Smooth muscle cell (in vitro differentiated cells): ENCODE data around the gene PI4KA. TPM values are rescaled to one million over a fixed set of nuclear protein-coding genes. Genes with fewer than 3 reads are reported as not detected.
A peak's percentile ranks its signal among the peaks of the same experiment; 100 is the strongest.
"Not testable (repeated sequence)": the region's sequence is repeated elsewhere in the genome, so short reads cannot be mapped to it uniquely, and the experiment has no call there.

Source experiments
- DNase-seq: peaks from one replicate; lab custom pipeline; 2025; ENCODE audit not compliant: unreplicated experiment; lab: John Stamatoyannopoulos, UW
- H2AFZ ChIP-seq: fragments of 200-600 bp; sonication (generic); 2 replicates; pipeline ENCODE4 v1.6.0; 2016; ENCODE audit warnings: antibody characterized with exemption, low read depth, mild to moderate bottlenecking
- H3F3A ChIP-seq: fragments of 200-600 bp; sonication (generic); 2 replicates; pipeline ENCODE4 v1.6.0; 2017; ENCODE audit warnings: antibody characterized with exemption, low read depth
- H3K27ac ChIP-seq: fragments of 200-600 bp; sonication (generic); 2 replicates; pipeline ENCODE4 v1.5.1; 2016; ENCODE audit warnings: low read depth, mild to moderate bottlenecking
- H3K27me3 ChIP-seq: fragments of 200-600 bp; sonication (generic); 2 replicates; pipeline ENCODE4 v1.6.1; 2016; ENCODE audit warnings: low read depth, mild to moderate bottlenecking
- H3K36me3 ChIP-seq: fragments of 200-600 bp; sonication (generic); 2 replicates; pipeline ENCODE4 v1.5.1; 2016; ENCODE audit warnings: low read depth
- H3K4me1 ChIP-seq: fragments of 200-600 bp; sonication (generic); 2 replicates; pipeline ENCODE4 v1.5.1; 2016; ENCODE audit warnings: low read depth
- H3K4me2 ChIP-seq: fragments of 200-600 bp; sonication (generic); 2 replicates; pipeline ENCODE4 v1.6.0; 2016; ENCODE audit warnings: mild to moderate bottlenecking
- H3K4me3 ChIP-seq: fragments of 200-600 bp; sonication (generic); 2 replicates; pipeline ENCODE4 v1.5.1; 2016; ENCODE audit warnings: mild to moderate bottlenecking
- H3K79me2 ChIP-seq: fragments of 200-600 bp; sonication (generic); 2 replicates; pipeline ENCODE4 v1.6.0; 2016; ENCODE audit warnings: low read depth, mild to moderate bottlenecking
- H3K9ac ChIP-seq: fragments of 200-600 bp; sonication (generic); 2 replicates; pipeline ENCODE4 v1.6.0; 2016; ENCODE audit warnings: low read depth
- H3K9me3 ChIP-seq: fragments of 200-600 bp; sonication (generic); replicated peaks from 2 replicates; pipeline ENCODE4 v1.5.1; 2016; ENCODE audit warnings: low read depth
- H4K20me1 ChIP-seq: fragments of 200-600 bp; sonication (generic); 2 replicates; pipeline ENCODE4 v1.6.0; 2016; ENCODE audit warnings: low read depth
- WGBS: methylation state at CpG from one replicate; pipeline ENCODE4 v1.1.7; 2016; ENCODE audit warnings: low lambda C conversion rate; 5-methylcytosine and 5-hydroxymethylcytosine counted together
- polyA plus RNA-seq: library from polyadenylated mRNA; unstranded; fragments of >200 nt; fragmentation: Nextera tagmentation; extraction: Ambion mirVana; gene quantifications from 2 replicates; pipeline ENCODE4 v1.2.1, GENCODE V29; 2016
- total RNA-seq: library from RNA; depleted of rRNA; stranded (reverse); fragments of >200 nt; gene quantifications from 2 replicates; pipeline ENCODE4 v1.2.3, GENCODE V29; 2014

The PI4KA gene
- total and polyA plus RNA-seq, 2 experiments from 2014 or later: 23.5 to 33.2 TPM

GRCh38 chr22:20717213-20717866 lies 141.3 kb downstream of the PI4KA start:
- H3K36me3 ChIP-seq: not testable (repeated sequence)

GRCh38 chr22:20713116-20713515 lies 145.5 kb downstream of the PI4KA start:
- not testable (repeated sequence) for H3K4me2 ChIP-seq, H3K79me2 ChIP-seq, H3K27me3 ChIP-seq, H3K4me3 ChIP-seq, H3F3A ChIP-seq, H2AFZ ChIP-seq, DNase-seq, H3K9me3 ChIP-seq, H4K20me1 ChIP-seq, H3K36me3 ChIP-seq, H3K27ac ChIP-seq, H3K9ac ChIP-seq, H3K4me1 ChIP-seq
- WGBS: 98% methylated on average over 13 of the region's 13 CpGs

More at GRCh38 chr22:20717213-20717866, 141.3 kb downstream of the PI4KA start:
- H3K9me3 ChIP-seq, H3K27ac ChIP-seq, H3F3A ChIP-seq, H3K79me2 ChIP-seq, DNase-seq, H2AFZ ChIP-seq, H4K20me1 ChIP-seq, H3K27me3 ChIP-seq, H3K4me3 ChIP-seq, H3K4me1 ChIP-seq, H3K9ac ChIP-seq, H3K4me2 ChIP-seq: not testable (repeated sequence)
- 97% methylated on average over 15 of the region's 17 CpGs for WGBS

GRCh38 chr22:20709966-20710365 lies 148.6 kb downstream of the PI4KA start:
- not testable (repeated sequence) for H3K9ac ChIP-seq, DNase-seq, H3K4me2 ChIP-seq, H3K4me3 ChIP-seq, H2AFZ ChIP-seq, H3K27me3 ChIP-seq, H3K27ac ChIP-seq, H3K9me3 ChIP-seq, H3K79me2 ChIP-seq, H3K36me3 ChIP-seq, H3K4me1 ChIP-seq, H4K20me1 ChIP-seq, H3F3A ChIP-seq
- WGBS: 95% methylated on average over 10 of the region's 11 CpGs

GRCh38 chr22:20707549-20708118 lies 151.0 kb downstream of the PI4KA start:
- H3K36me3 ChIP-seq, H3K27ac ChIP-seq, H4K20me1 ChIP-seq, H3K79me2 ChIP-seq, H3K9ac ChIP-seq, H3K4me1 ChIP-seq, H3K9me3 ChIP-seq, H3K4me3 ChIP-seq, H3F3A ChIP-seq, H2AFZ ChIP-seq, DNase-seq, H3K4me2 ChIP-seq: not testable (repeated sequence)
- H3K27me3 ChIP-seq: peaks cover 22% of the 10 kb centered on the region
- 94% methylated on average over 11 of the region's 11 CpGs for WGBS

- Histone ChIP-seq H3K27me3 (peaks cover 22% of the 10 kb centered on the region), H3K4me3 (peak overlapping the region; percentile 63), H3K4me2 (peak overlapping the region; percentile 78)
- not testable (repeated sequence) for H3K36me3 ChIP-seq, H3K9me3 ChIP-seq, H3K27ac ChIP-seq, H3K9ac ChIP-seq, H2AFZ ChIP-seq, H4K20me1 ChIP-seq, H3K4me1 ChIP-seq, H3K79me2 ChIP-seq, H3F3A ChIP-seq, DNase-seq
- 5% methylated on average over 16 of the region's 79 CpGs for whole genome bisulfite sequencing
Observed at GRCh38 chr22:20703816-20704609, 154.6 kb downstream of the PI4KA start.

GRCh38 chr22:20703414-20703806 lies 155.2 kb downstream of the PI4KA start:
- not testable (repeated sequence) for H3K9me3 ChIP-seq, H3F3A ChIP-seq, H3K9ac ChIP-seq, H3K27ac ChIP-seq, H2AFZ ChIP-seq, H3K4me1 ChIP-seq, H3K36me3 ChIP-seq, DNase-seq, H3K79me2 ChIP-seq, H4K20me1 ChIP-seq
- 0% methylated on average over 8 of the region's 25 CpGs for WGBS
- H3K27me3 ChIP-seq: peaks cover 22% of the 10 kb centered on the region
- peak overlapping the region; percentile 63 for H3K4me3 ChIP-seq
- H3K4me2 ChIP-seq: peak overlapping the region; percentile 78

- H3K79me2 ChIP-seq, H3K36me3 ChIP-seq, H3F3A ChIP-seq, H3K4me1 ChIP-seq, H4K20me1 ChIP-seq, H3K9ac ChIP-seq, H3K9me3 ChIP-seq: not testable (repeated sequence)
- H3K4me2 ChIP-seq: peak overlapping the region; percentile 83
- H3K27me3 ChIP-seq: peaks cover 22% of the 10 kb centered on the region
- DNase-seq: peak; percentile 93
- under 1% methylated on average over 38 of the region's 64 CpGs for WGBS
- peak overlapping the region; percentile 47 for H3K27ac ChIP-seq
- peak overlapping the region; percentile 63 for H3K4me3 ChIP-seq
- H2AFZ ChIP-seq: peak overlapping the region; percentile 30
Observed at GRCh38 chr22:20702546-20703413, 155.8 kb downstream of the PI4KA start.

- not testable (repeated sequence) for H3K79me2 ChIP-seq, H3K9me3 ChIP-seq, H3K9ac ChIP-seq, H4K20me1 ChIP-seq, H3F3A ChIP-seq, DNase-seq, H2AFZ ChIP-seq, H3K36me3 ChIP-seq, H3K27ac ChIP-seq, H3K4me1 ChIP-seq
- Histone ChIP-seq H3K4me3 (peak overlapping the region; percentile 63), H3K27me3 (peaks cover 22% of the 10 kb centered on the region), H3K4me2 (peak overlapping the region; percentile 83)
- WGBS: 0% methylated on average over 8 of the region's 35 CpGs
Observed at GRCh38 chr22:20702175-20702545, 156.5 kb downstream of the PI4KA start.
